H7 (cell line): ENCODE data around the gene CCDC144A. TPM values are rescaled to one million over a fixed set of nuclear protein-coding genes. Genes with fewer than 3 reads are reported as not detected.
A peak's percentile ranks its signal among the peaks of the same experiment; 100 is the strongest.
"Not testable (repeated sequence)": the region's sequence is repeated elsewhere in the genome, so short reads cannot be mapped to it uniquely, and the experiment has no call there.

ENCODE experiments used
- DNase-seq: peaks from one replicate; pipeline ENCODE4 v3.0.0; 2012
- H3K27me3 ChIP-seq: 2 replicates; pipeline ENCODE4 v1.6.0; 2011; ENCODE audit warnings: mild to moderate bottlenecking, low read length; ENCODE audit not compliant: control insufficient read depth, insufficient read depth
- H3K36me3 ChIP-seq: replicated peaks from 2 replicates; pipeline ENCODE4 v1.5.1; 2011; ENCODE audit warnings: low read length; ENCODE audit not compliant: control insufficient read depth, insufficient read depth
- H3K4me3 ChIP-seq: 2 replicates; pipeline ENCODE4 v1.5.1; 2011; ENCODE audit warnings: low read depth, mild to moderate bottlenecking, control low read depth, low read length, moderate library complexity; ENCODE audit not compliant: insufficient read depth
- total RNA-seq: library from RNA; depleted of rRNA; stranded (reverse); fragments of >200 nt; shearing (Covaris generic); gene quantifications from 2 replicates; pipeline ENCODE4 v1.2.3, GENCODE V29; 2014; rRNA removed

CCDC144A gene
- 0.03 and 0.55 TPM in 2 replicates for total RNA-seq

GRCh38 chr17:16689731-16690281 lies at the start of gene CCDC144A:
Gene CCDC144A (plus strand): TSS chr17:16690241. CDS start chr17:16690401, 160 bp downstream.
- H3K27me3 ChIP-seq, H3K4me3 ChIP-seq, H3K36me3 ChIP-seq: not testable (repeated sequence)
- DNase-seq: peak; percentile 58

- H3K4me3 ChIP-seq: no peak overlapping the region
- DNase-seq: no peak
- H3K36me3 ChIP-seq: no peaks in the 10 kb centered on the region
- no peaks in the 10 kb centered on the region for H3K27me3 ChIP-seq
Measured at GRCh38 chr17:16649585-16649984, 40.5 kb upstream of the CCDC144A start.

GRCh38 chr17:16652252-16652651 lies 37.8 kb upstream of the CCDC144A start:
- Histone ChIP-seq H3K4me3 (no peak overlapping the region), H3K36me3 (no peaks in the 10 kb centered on the region)
- DNase-seq: no peak

GRCh38 chr17:16652847-16653366 lies 37.1 kb upstream of the CCDC144A start:
- Histone ChIP-seq H3K36me3 (no peaks in the 10 kb centered on the region), H3K27me3 (no peaks in the 10 kb centered on the region), H3K4me3 (peak overlapping the region; percentile 67)
- DNase-seq: no peak

More at GRCh38 chr17:16652252-16652651, 37.8 kb upstream of the CCDC144A start:
- H3K27me3 ChIP-seq: no peaks in the 10 kb centered on the region

- no peaks in the 10 kb centered on the region for H3K27me3 ChIP-seq
- no peaks in the 10 kb centered on the region for H3K36me3 ChIP-seq
- peak; percentile 93 for DNase-seq
Measured at GRCh38 chr17:16653367-16654041, 36.5 kb upstream of the CCDC144A start, which contains the start of gene ZNF624. Gene ZNF624 (minus strand): TSS chr17:16653850.

GRCh38 chr17:16661217-16661616 lies 28.8 kb upstream of the CCDC144A start:
- Histone ChIP-seq H3K36me3 (no peaks in the 10 kb centered on the region), H3K27me3 (peaks cover 2% of the 10 kb centered on the region; the same call in 1 of the 2 replicates), H3K4me3 (no peak overlapping the region)
- DNase-seq: no peak

More at GRCh38 chr17:16653367-16654041, 36.5 kb upstream of the CCDC144A start, which contains the start of gene ZNF624:
- H3K4me3 ChIP-seq: peak within 1 kb of the TSS; percentile 67

- H3K36me3 ChIP-seq: no peaks in the 10 kb centered on the region
- H3K27me3 ChIP-seq: peaks cover 14% of the 10 kb centered on the region
- DNase-seq: no peak
- H3K4me3 ChIP-seq: no peak overlapping the region
Measured at GRCh38 chr17:16662936-16663335, 27.1 kb upstream of the CCDC144A start.

GRCh38 chr17:16666553-16666906 lies 23.5 kb upstream of the CCDC144A start:
- peak; percentile 38 for DNase-seq
- H3K4me3 ChIP-seq: peak overlapping the region; percentile 47
- H3K27me3 ChIP-seq: peaks cover 23% of the 10 kb centered on the region
- H3K36me3 ChIP-seq: not testable (repeated sequence)

- peaks cover 23% of the 10 kb centered on the region for H3K27me3 ChIP-seq
- not testable (repeated sequence) for H3K36me3 ChIP-seq
- DNase-seq: peak; percentile 65
- H3K4me3 ChIP-seq: peak overlapping the region; percentile 47
Measured at GRCh38 chr17:16666907-16667636, 23.0 kb upstream of the CCDC144A start.

GRCh38 chr17:16676676-16677268 lies 13.3 kb upstream of the CCDC144A start:
- H3K36me3 ChIP-seq: no peaks in the 10 kb centered on the region
- no peak for DNase-seq
- no peaks in the 10 kb centered on the region for H3K27me3 ChIP-seq
- no peak overlapping the region for H3K4me3 ChIP-seq

GRCh38 chr17:16683290-16684138 lies 6.5 kb upstream of the CCDC144A start:
- not testable (repeated sequence) for H3K4me3 ChIP-seq, H3K27me3 ChIP-seq, H3K36me3 ChIP-seq
- peak; percentile 31 for DNase-seq

GRCh38 chr17:16686019-16686418 lies 4.0 kb upstream of the CCDC144A start:
- H3K4me3 ChIP-seq, DNase-seq, H3K27me3 ChIP-seq, H3K36me3 ChIP-seq: not testable (repeated sequence)

- DNase-seq: peak; percentile 46
- not testable (repeated sequence) for H3K36me3 ChIP-seq, H3K27me3 ChIP-seq, H3K4me3 ChIP-seq
Measured at GRCh38 chr17:16687151-16687550, 2.9 kb upstream of the CCDC144A start.

GRCh38 chr17:16690447-16690846 lies 406 bp downstream of the CCDC144A start:
- not testable (repeated sequence) for DNase-seq, H3K36me3 ChIP-seq, H3K4me3 ChIP-seq, H3K27me3 ChIP-seq
